Measurements from ENCODE around the gene DRAXIN.

Gene DRAXIN

GRCh38 chr1:11658542-11658941, 33.0 kb upstream of the DRAXIN start:
- DNase-seq = no peak

DNA sequence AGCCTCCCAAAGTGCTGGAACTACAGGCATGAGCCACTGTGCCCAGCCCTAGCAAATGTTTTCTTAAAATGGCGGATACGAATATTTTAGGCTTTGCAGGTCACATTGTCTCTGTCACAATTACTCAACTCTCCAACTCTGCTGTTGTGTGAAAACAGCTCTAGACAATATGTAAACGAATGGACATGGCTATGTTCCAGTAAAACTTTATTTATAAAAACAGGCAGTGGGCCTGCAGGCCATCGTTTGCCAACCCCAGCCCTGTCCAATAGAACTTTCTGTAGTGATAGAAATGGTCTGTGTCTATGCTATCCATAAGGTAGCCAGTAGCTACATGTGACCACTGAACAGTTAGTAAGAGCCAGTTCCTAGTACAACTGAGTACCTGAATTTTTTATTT, 31.8 kb upstream of the DRAXIN start:
- no peak for DNase-seq

DNA sequence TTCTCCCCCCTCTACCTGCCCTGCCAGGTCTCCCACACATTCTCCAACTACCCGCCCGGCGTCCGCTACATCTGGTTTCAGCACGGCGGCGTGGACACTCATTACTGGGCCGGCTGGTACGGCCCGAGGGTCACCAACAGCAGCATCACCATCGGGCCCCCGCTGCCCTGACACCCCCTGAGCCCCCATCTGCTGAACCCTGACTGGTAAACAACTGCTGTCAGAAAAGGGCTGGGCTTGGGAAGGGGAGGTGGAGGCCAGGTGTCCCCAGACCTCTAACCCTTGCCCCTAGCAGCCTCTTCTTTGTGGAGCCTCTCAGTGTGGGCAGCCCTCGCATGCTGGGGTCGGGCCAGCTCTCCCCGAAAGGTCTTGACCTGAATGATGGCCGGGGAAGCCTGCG, 30.4 kb upstream of the DRAXIN start:
- no peak for DNase-seq

- peak; percentile 45 to 53 for DNase-seq
Measured at GRCh38 chr1:11664336-11665065, 27.0 kb upstream of the DRAXIN start.

DNA sequence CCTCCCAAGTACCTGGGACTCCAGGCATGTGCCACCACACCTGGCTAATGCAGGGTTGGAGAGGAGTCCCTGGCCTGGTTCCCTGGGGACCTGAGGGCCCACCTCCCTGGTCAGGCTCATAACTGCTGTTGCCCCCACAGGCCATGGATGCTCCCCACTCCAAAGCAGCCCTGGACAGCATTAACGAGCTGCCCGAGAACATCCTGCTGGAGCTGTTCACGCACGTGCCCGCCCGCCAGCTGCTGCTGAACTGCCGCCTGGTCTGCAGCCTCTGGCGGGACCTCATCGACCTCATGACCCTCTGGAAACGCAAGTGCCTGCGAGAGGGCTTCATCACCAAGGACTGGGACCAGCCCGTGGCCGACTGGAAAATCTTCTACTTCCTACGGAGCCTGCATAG, 23.0 kb upstream of the DRAXIN start:
- DNase-seq = no peak

- DNase-seq = no peak
Measured at GRCh38 chr1:11670747-11671146, 20.8 kb upstream of the DRAXIN start.

DNA sequence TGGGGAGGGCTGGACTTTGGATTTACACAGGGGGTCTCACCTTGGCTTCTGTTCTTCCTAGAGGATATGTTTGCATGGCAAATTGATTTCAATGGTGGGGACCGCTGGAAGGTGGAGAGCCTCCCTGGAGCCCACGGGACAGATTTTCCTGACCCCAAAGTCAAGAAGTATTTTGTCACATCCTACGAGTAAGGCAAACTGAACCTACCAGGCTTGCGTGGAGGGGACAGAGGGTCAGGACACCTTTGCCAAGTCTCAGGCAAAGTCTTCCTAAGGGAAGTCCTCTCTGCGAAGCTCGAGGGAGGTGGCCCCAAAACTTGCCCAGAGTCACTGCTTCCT, 20.3 kb upstream of the DRAXIN start:
- no peak for DNase-seq

GRCh38 chr1:11671544-11672286, 19.8 kb upstream of the DRAXIN start:
- DNase-seq = no peak

- DNase-seq = no peak
Measured at GRCh38 chr1:11673089-11673769, 18.3 kb upstream of the DRAXIN start.

- DNase-seq = no peak
Measured at GRCh38 chr1:11674488-11674887, 17.0 kb upstream of the DRAXIN start.

DNA sequence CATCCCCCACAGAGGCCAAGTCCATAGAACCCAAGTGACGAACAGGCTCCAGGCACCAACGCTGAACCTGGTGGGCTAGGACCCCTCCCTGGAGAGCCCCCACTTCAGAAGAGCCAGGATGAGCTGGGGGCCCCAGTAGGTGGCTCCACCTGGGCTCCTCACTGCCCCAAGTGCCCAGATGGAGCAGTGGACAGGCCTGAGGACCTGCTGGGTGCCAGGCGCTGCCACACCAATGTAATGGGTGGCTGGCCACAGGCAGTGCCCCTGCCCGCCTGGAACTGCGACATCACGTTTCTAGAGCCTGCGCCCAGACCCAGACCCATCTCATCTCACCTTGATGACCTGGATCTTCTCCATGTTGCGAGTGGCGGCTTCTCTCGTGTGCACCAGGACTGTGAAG, 16.2 kb upstream of the DRAXIN start:
- DNase-seq = no peak

DNA sequence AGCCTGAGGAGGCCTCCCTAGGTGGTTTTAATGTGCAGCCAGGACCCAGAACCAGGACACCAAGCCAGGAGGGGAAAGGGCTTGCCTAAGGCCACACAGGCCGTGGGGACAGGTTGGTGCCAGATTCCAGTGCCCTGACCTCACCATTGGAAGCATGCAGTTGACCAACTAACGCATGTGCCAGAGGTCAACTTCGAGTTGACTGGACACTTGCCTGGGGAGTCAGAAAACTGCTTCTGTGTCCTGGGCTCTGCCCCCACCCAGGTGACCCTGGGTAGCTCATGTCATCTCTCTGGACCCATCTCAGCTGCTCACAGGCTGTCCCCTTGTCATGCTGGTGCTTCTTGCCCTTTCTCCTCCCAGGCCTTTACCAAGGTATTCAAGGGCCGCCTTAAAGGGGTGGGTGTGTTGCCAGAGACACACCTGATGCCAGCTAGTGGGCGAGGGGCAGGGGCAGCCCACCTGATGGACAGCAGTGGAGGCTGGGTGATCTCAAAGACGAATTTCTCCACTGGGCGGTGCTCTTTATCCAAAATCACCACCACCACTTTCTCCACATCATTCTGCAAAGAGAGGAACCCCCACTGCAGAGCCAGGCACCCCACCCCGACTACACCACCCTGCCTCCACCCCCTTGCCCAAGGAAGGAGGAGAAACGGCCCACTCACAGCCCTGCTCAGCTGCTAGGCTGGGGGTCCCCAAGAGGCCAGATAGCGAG, 15.0 kb upstream of the DRAXIN start:
- DNase-seq = no peak

- DNase-seq = no peak
Measured at GRCh38 chr1:11678442-11678841, 13.1 kb upstream of the DRAXIN start.

DNA sequence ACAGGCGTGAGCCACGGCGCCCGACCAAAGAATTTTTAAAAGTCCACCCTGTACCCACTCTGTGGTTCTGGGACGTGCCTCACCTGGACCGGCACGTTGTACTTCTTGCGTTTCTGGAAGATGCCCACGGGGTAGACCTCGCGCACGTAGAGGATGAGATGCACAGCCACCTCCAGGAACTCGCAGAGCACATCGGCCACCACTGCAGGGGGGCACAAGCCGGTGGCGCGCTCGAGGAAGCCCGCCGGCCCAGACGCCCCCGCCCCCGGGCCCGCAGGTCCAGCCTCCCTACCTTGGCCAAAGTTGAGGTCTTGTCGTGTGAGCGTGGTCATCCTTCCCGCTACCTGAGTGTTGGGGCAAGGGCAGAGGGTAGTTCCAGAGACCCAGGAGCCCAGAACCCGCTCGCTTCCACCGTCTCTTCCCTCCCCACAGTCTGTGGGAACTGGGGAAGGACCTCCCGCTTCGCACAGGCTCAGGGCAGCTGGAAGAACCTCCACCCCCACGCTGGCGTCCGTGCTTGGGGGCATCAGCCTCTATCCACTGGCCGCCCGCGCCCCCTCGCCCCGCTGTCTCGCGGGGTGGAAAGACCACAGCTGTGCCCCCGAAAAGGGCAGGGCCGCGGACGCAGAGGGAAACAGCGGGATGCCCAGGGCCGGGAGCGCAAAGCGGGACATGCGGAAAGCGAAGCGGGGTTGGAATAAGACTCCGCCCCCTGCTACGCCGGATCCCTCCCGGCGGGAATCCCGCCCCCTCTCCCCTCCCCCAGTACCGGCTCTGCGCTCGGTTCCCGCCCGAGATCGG, 11.0 kb upstream of the DRAXIN start:
- no peak for DNase-seq

GRCh38 chr1:11681071-11681771, 10.3 kb upstream of the DRAXIN start, which contains the start of gene MAD2L2:
MAD2L2 (minus strand) TSS chr1:11681148; CDS start chr1:11680601, 547 bp downstream.
- peak; percentile 89 to 91 for DNase-seq

- no peak for DNase-seq
Measured at GRCh38 chr1:11682287-11682771, 9.2 kb upstream of the DRAXIN start.

DNA sequence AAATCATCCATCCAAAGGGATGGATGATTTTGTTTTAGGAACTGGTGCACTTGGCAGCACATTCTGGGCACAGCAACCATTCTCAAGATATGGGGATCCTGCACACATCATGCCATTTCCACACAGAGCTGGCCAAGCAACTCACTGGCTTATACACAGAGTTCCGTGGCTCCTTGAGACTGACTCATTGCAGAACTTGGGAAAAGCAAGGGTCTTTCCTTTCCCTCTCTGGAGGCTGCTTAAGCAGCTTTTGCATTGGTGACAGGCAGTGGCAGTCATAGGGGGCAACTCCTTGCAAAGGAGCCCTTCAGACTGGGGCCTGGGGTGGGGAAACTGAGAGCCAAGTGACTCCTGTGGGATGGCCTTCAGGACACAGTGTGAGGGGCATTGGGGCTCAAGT, 8.7 kb upstream of the DRAXIN start:
- DNase-seq = no peak

GRCh38 chr1:11684070-11684469, 7.4 kb upstream of the DRAXIN start:
- no peak for DNase-seq

DNA sequence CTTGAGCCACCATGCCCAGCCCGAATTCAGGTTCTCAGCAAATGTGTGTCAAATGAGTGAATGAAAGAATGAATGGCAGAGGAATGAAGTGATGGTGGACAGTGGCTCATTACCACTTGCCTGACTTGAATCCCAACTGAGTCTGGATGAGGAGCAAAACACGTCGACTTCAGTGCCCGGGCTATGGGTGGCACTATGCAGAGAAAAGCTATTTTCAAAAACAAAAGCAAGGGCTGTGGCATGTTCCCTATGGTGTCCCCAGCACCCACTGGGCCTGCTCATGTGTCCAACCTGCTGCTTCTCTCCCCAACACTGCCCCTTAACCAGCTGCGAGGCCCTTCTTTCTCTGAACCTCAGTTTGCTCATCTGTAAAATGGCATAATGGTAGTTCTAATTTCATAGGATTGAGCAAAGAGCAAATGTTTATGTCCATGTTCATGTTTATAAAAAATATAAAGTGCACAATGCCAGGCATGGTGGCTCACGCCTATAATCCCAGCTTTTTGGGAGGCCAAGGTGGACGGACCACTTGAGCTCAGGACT, 6.2 kb upstream of the DRAXIN start:
- DNase-seq = no peak

DNA sequence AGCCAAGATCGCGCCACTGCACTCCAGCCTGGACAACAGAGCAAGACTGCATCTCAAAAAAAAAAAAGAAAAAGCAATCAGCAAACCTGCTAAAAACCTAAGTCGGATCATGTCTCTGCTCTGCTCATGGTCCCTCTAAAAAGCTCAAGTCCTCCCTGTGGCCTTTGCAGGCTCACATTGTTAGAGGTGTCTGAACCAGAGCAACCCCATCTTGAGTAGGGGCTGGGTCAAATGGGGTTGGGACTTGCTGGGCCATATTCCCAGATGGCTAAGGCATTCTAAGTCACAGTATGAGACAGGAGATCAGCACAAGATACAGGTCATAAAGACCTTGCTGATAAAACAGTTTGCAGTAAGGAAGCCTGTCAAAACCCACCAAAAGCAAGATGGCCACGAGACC, 3.0 kb upstream of the DRAXIN start:
- DNase-seq = no peak
